H9 (cell line): ENCODE data around the gene RNU7-1. TPM values are rescaled to one million over a fixed set of nuclear protein-coding genes. Genes with fewer than 3 reads are reported as not detected.

Source experiments
- DNase-seq: peaks from one replicate; pipeline ENCODE4 v3.0.0-alpha.2; 2017
- H2AFZ ChIP-seq: one replicate; pipeline ENCODE4 v1.6.1; 2013; ENCODE audit warnings: mild to moderate bottlenecking, low read length, control low read depth, moderate library complexity
- H2AK5ac ChIP-seq: 2 replicates; pipeline ENCODE4 v1.6.1; 2013; ENCODE audit warnings: low read length, control low read depth, mixed read lengths; ENCODE audit not compliant: insufficient read length
- H2BK120ac ChIP-seq: one replicate; pipeline ENCODE4 v1.6.1; 2013; ENCODE audit warnings: low read depth, mild to moderate bottlenecking, low read length, control low read depth, inconsistent platforms; ENCODE audit not compliant: poor library complexity, severe bottlenecking
- H2BK12ac ChIP-seq: 2 replicates; pipeline ENCODE4 v1.6.1; 2013; ENCODE audit warnings: low read length, control low read depth, mixed read lengths, low read depth; ENCODE audit not compliant: insufficient read length
- H2BK15ac ChIP-seq: 2 replicates; pipeline ENCODE4 v1.6.1; 2013; ENCODE audit warnings: low read depth, low read length, control low read depth
- H2BK20ac ChIP-seq: one replicate; pipeline ENCODE4 v1.6.1; 2013; ENCODE audit warnings: low read depth, mild to moderate bottlenecking, low read length, control low read depth, inconsistent platforms; ENCODE audit not compliant: poor library complexity, severe bottlenecking
- H2BK5ac ChIP-seq: 2 replicates; pipeline ENCODE4 v1.6.1; 2013; ENCODE audit warnings: low read length, control low read depth, mixed read lengths; ENCODE audit not compliant: insufficient read length
- H3K14ac ChIP-seq: 2 replicates; pipeline ENCODE4 v1.6.1; 2013; ENCODE audit warnings: low read length, control low read depth; ENCODE audit not compliant: insufficient read depth
- H3K18ac ChIP-seq: 2 replicates; pipeline ENCODE4 v1.6.1; 2013; ENCODE audit warnings: low read depth, mild to moderate bottlenecking, mixed read lengths, low read length, control low read depth; ENCODE audit not compliant: insufficient read length
- H3K23ac ChIP-seq: 2 replicates; pipeline ENCODE4 v1.6.1; 2013; ENCODE audit warnings: low read length, control low read depth, mixed read lengths, low read depth; ENCODE audit not compliant: insufficient read length
- H3K23me2 ChIP-seq: 2 replicates; pipeline ENCODE4 v1.6.1; 2013; ENCODE audit warnings: low read depth, mild to moderate bottlenecking, mixed read lengths, low read length, control low read depth; ENCODE audit not compliant: insufficient read length, poor library complexity, severe bottlenecking
- H3K27ac ChIP-seq: 2 replicates; pipeline ENCODE4 v1.5.1; 2013; ENCODE audit warnings: low read length, control low read depth, mixed read lengths, low read depth; ENCODE audit not compliant: insufficient read length
- H3K27me3 ChIP-seq: 2 replicates; pipeline ENCODE4 v1.6.1; 2013; ENCODE audit warnings: low read length, control low read depth, inconsistent platforms; ENCODE audit not compliant: insufficient read depth
- H3K4ac ChIP-seq: 2 replicates; pipeline ENCODE4 v1.6.1; 2013; ENCODE audit warnings: low read depth, mild to moderate bottlenecking, control low read depth, inconsistent platforms, low read length, moderate library complexity
- H3K4me1 ChIP-seq: 2 replicates; pipeline ENCODE4 v1.6.1; 2013; ENCODE audit warnings: low read length, control low read depth, inconsistent platforms; ENCODE audit not compliant: insufficient read depth
- H3K4me2 ChIP-seq: 2 replicates; pipeline ENCODE4 v1.6.1; 2013; ENCODE audit warnings: low read length, control low read depth, mixed read lengths; ENCODE audit not compliant: insufficient read length, insufficient read depth
- H3K56ac ChIP-seq: 2 replicates; pipeline ENCODE4 v1.6.1; 2013; ENCODE audit warnings: low read depth, mild to moderate bottlenecking, mixed read lengths, low read length, control low read depth; ENCODE audit not compliant: insufficient read length
- H3K79me1 ChIP-seq: 2 replicates; pipeline ENCODE4 v1.6.1; 2013; ENCODE audit warnings: low read depth, mild to moderate bottlenecking, moderate library complexity, low read length, control low read depth, inconsistent platforms; ENCODE audit not compliant: insufficient read depth, poor library complexity, severe bottlenecking
- H3K79me2 ChIP-seq: 2 replicates; pipeline ENCODE4 v1.6.1; 2013; ENCODE audit warnings: low read length, control low read depth, inconsistent platforms; ENCODE audit not compliant: insufficient read depth
- H3K9ac ChIP-seq: 2 replicates; pipeline ENCODE4 v1.6.1; 2013; ENCODE audit warnings: low read length, control low read depth, mixed read lengths; ENCODE audit not compliant: insufficient read length; ENCODE audit errors: extremely low read depth
- H3K9me3 ChIP-seq: one replicate; pipeline ENCODE4 v1.6.1; 2013; ENCODE audit warnings: low read depth, low read length, inconsistent platforms; ENCODE audit not compliant: control insufficient read depth
- H3T11ph ChIP-seq: one replicate; pipeline ENCODE4 v1.6.1; 2013; ENCODE audit warnings: mild to moderate bottlenecking, low read length, control low read depth, inconsistent platforms
- H4K20me1 ChIP-seq: one replicate; pipeline ENCODE4 v1.6.1; 2013; ENCODE audit not compliant: control insufficient read depth, insufficient read length, insufficient read depth
- H4K5ac ChIP-seq: 2 replicates; pipeline ENCODE4 v1.6.1; 2013; ENCODE audit warnings: low read depth, mild to moderate bottlenecking, mixed read lengths, low read length, control low read depth; ENCODE audit not compliant: insufficient read length
- H4K8ac ChIP-seq: replicated peaks from 2 replicates; pipeline ENCODE4 v1.6.1; 2013; ENCODE audit warnings: low read length, control low read depth, mixed read lengths, low read depth; ENCODE audit not compliant: insufficient read length
- H4K91ac ChIP-seq: 2 replicates; pipeline ENCODE4 v1.6.1; 2013; ENCODE audit warnings: low read depth, mild to moderate bottlenecking, moderate library complexity, mixed read lengths, low read length, control low read depth; ENCODE audit not compliant: insufficient read length
- H3K27ac Mint-ChIP-seq, 3 experiments: 2 replicates in 2 of 3; 3 replicates in 1 of 3; pipeline ENCODE4 v1.8.0; 2020 to 2021; ENCODE audit warnings: mixed read lengths in 3 of 3, mild to moderate bottlenecking in 1 of 3, moderate library complexity in 1 of 3
- H3K27me3 Mint-ChIP-seq: 2 replicates; pipeline ENCODE4 v1.8.0; 2021; ENCODE audit warnings: low read depth, mild to moderate bottlenecking, moderate library complexity, mixed read lengths
- H3K36me3 Mint-ChIP-seq, 3 experiments: 2 replicates in 2 of 3; 3 replicates in 1 of 3; pipeline ENCODE4 v1.8.0; 2020 to 2021; ENCODE audit warnings: low read depth in 3 of 3, mixed read lengths in 3 of 3; ENCODE audit not compliant: insufficient read depth in 1 of 3
- H3K4me1 Mint-ChIP-seq, 2 experiments: 2 replicates each; pipeline ENCODE4 v1.8.0; 2020; ENCODE audit warnings: mixed read lengths in 2 of 2
- H3K4me3 Mint-ChIP-seq, 2 experiments: 2 replicates in 1 of 2; 3 replicates in 1 of 2; pipeline ENCODE4 v1.8.0; 2020 to 2021; ENCODE audit warnings: mild to moderate bottlenecking in 2 of 2, mixed read lengths in 2 of 2, moderate library complexity in 1 of 2
- H3K9me3 Mint-ChIP-seq, 2 experiments: 2 replicates in 1 of 2; 3 replicates in 1 of 2; pipeline ENCODE4 v1.8.0; 2020; ENCODE audit warnings: mild to moderate bottlenecking in 2 of 2, mixed read lengths in 2 of 2, moderate library complexity in 1 of 2
- CTCF ChIP-seq: fragments of 200-600 bp; sonication (generic); conservative IDR thresholded peaks from 3 replicates; pipeline ENCODE4 v1.8.0; 2021; ENCODE audit warnings: antibody characterized with exemption, mild to moderate bottlenecking
- WGBS: extraction: QIAGEN DNeasy Blood & Tissue Kit; methylation state at CpG from one replicate; pipeline ENCODE4 v1.1.7; 2013; ENCODE audit warnings: missing lambda C conversion rate, low lambda C conversion rate, mixed read lengths; ENCODE audit not compliant: insufficient read length; ENCODE audit errors: extremely low coverage; 5-methylcytosine and 5-hydroxymethylcytosine counted together
- total RNA-seq: library from RNA; stranded (reverse); gene quantifications from 2 replicates; pipeline ENCODE4 v1.2.1, GENCODE V29; 2021

The RNU7-1 gene
- total RNA-seq, 1 experiment from 2014 or later = not detected

GRCh38 chr12:6928703-6929407, 14.8 kb upstream of the RNU7-1 start:
- Mint-ChIP-seq H3K4me3 (peak overlapping the region; percentile 96 to 98), H3K9me3 (peaks cover 0 to 2% of the 10 kb centered on the region in 2 experiments; a peak in 1 of 5 replicates), H3K36me3 (peaks cover 11 to 39% (median 17%) of the 10 kb centered on the region in 3 experiments; a peak in 6 of 7 replicates), H3K27me3 (peaks cover 1% of the 10 kb centered on the region; the same call in 1 of the 2 replicates), H3K27ac (peak overlapping the region; percentile 76 to 97 (median 93); a peak in 6 of 7 replicates), H3K4me1 (peaks cover 57 to 61% of the 10 kb centered on the region in 2 experiments)
- Histone ChIP-seq H4K8ac (no peak overlapping the region), H2BK5ac (no peak overlapping the region), H2AFZ (no peak overlapping the region), H3K56ac (no peak overlapping the region), H2BK15ac (no peak overlapping the region), H3K4me2 (peak overlapping the region; percentile 74), H2AK5ac (no peak overlapping the region), H4K91ac (no peak overlapping the region), H3K9ac (peak overlapping the region; percentile 60), H3K4ac (no peak overlapping the region), H4K5ac (no peak overlapping the region), H3K23me2 (peaks cover 30% of the 10 kb centered on the region), H3K4me1 (peaks cover 3% of the 10 kb centered on the region; the same call in 1 of the 2 replicates), H3K27ac (no peak overlapping the region), H4K20me1 (no peaks in the 10 kb centered on the region), H3K14ac (peak overlapping the region; percentile 11), H3K27me3 (no peaks in the 10 kb centered on the region), H3K9me3 (no peaks in the 10 kb centered on the region), H3K79me2 (peaks cover 24% of the 10 kb centered on the region; the same call in 1 of the 2 replicates), H2BK20ac (no peak overlapping the region), H3K18ac (no peak overlapping the region), H3K23ac (no peak overlapping the region), H2BK12ac (no peak overlapping the region), H3T11ph (no peak overlapping the region), H3K79me1 (no peaks in the 10 kb centered on the region), H2BK120ac (no peak overlapping the region)
- no peak for DNase-seq
- no CpG with 5 or more reads among the region's 19 CpGs for WGBS
- TF ChIP-seq CTCF = no peak
